HCT116 (cell line): ENCODE results near the gene SNX3. TPM values are rescaled to one million over a fixed set of nuclear protein-coding genes. Genes with fewer than 3 reads are reported as not detected.

Source experiments
- ATAC-seq: fragments of 200-7000 bp; cut with Tn5 transposase; 2 replicates; pipeline ENCODE4 v1.9.1; 2020; ENCODE audit warnings: mild to moderate bottlenecking, moderate library complexity
- BruUV-seq: library from RNA; stranded (reverse); fragments of 400-500 nt; replicated peaks from 2 replicates; lab custom pipeline; 2021; lab: Mats Ljungman, UMichigan
- CTCF ChIA-PET: fragments of 300-600 bp; sonication (Branson Sonifier 250); formaldehyde crosslinking; loops from one replicate; lab custom pipeline; 2021; ENCODE audit warnings: antibody characterized with exemption; lab: Charles Lee
- POLR2A ChIA-PET: fragments of 300-600, 350-600 bp; sonication (Branson Sonifier 250); formaldehyde crosslinking; loops from one replicate; lab custom pipeline; 2021; ENCODE audit warnings: antibody characterized with exemption; lab: Charles Lee
- RAD21 ChIA-PET, 2 experiments: fragments of 300-600 bp; sonication (Branson Sonifier 250); formaldehyde crosslinking; loops; one replicate each; lab custom pipeline; 2023; ENCODE audit warnings: low total read pairs in 2 of 2; ENCODE audit not compliant: uncharacterized antibody in 2 of 2, unreplicated experiment in 2 of 2, low non-redundant PET in 1 of 2; lab: Charles Lee
- DNase-seq: peaks from one replicate; pipeline ENCODE4 v3.0.0-alpha.2; 2010; ENCODE audit warnings: low read depth, low spot score
- H2AFZ ChIP-seq: fragments of 200-600 bp; shearing (Covaris generic), sonication (generic); 2 replicates; pipeline ENCODE4 v1.6.1; 2017; ENCODE audit warnings: low read depth, mixed run types, mixed read lengths, antibody characterized with exemption, low read length; ENCODE audit not compliant: poor library complexity, severe bottlenecking
- H3K27ac ChIP-seq: 2 replicates; pipeline ENCODE4 v1.5.1; 2012; ENCODE audit warnings: low read depth, low read length
- H3K27me3 ChIP-seq: fragments of 200-600 bp; sonication (generic); 2 replicates; pipeline ENCODE4 v1.6.1; 2016; ENCODE audit warnings: mixed run types, low read length, mixed read lengths; ENCODE audit not compliant: insufficient read depth
- H3K36me3 ChIP-seq, 2 experiments: fragments of 200-500 bp in 1 of 2; fragments of 200-600 bp in 1 of 2; sonication (Bioruptor generic) in 1 of 2; sonication (generic) in 1 of 2; 2 replicates each; pipeline versions ENCODE4 v1.5.1 to v1.6.1; 2014 to 2016; ENCODE audit warnings: low read length in 2 of 2, inconsistent platforms in 1 of 2, mixed read lengths in 1 of 2, mixed run types in 1 of 2; ENCODE audit not compliant: insufficient read depth in 2 of 2, control insufficient read depth in 1 of 2
- H3K4me1 ChIP-seq, 2 experiments: fragments of 200-600 bp in 1 of 2; sonication (generic) in 1 of 2; 2 replicates each; pipeline versions ENCODE4 v1.5.1 to v1.6.1; 2012 to 2017; ENCODE audit warnings: low read length in 2 of 2, inconsistent platforms in 1 of 2, mild to moderate bottlenecking in 1 of 2, mixed read lengths in 1 of 2, mixed run types in 1 of 2, moderate library complexity in 1 of 2; ENCODE audit not compliant: insufficient read depth in 2 of 2, control insufficient read depth in 1 of 2
- H3K4me2 ChIP-seq: fragments of 200-600 bp; sonication (generic); 2 replicates; pipeline ENCODE4 v1.6.1; 2017; ENCODE audit warnings: mixed run types, low read length, mixed read lengths
- H3K4me3 ChIP-seq, 2 experiments: fragments of 200-600 bp in 1 of 2; sonication (generic) in 1 of 2; replicated peaks in 1 of 2; 2 replicates each; pipeline ENCODE4 v1.5.1; 2011 to 2016; ENCODE audit warnings: low read length in 2 of 2, control low read depth in 1 of 2, low read depth in 1 of 2, mild to moderate bottlenecking in 1 of 2, mixed read lengths in 1 of 2, mixed run types in 1 of 2
- H3K79me2 ChIP-seq: fragments of 200-600 bp; sonication (generic); 2 replicates; pipeline ENCODE4 v1.6.1; 2017; ENCODE audit warnings: mild to moderate bottlenecking, mixed run types, low read length, moderate library complexity, mixed read lengths; ENCODE audit not compliant: insufficient read depth
- H3K9ac ChIP-seq: fragments of 200-600 bp; sonication (generic); 2 replicates; pipeline ENCODE4 v1.6.1; 2016; ENCODE audit warnings: low read length, mixed read lengths
- H3K9me2 ChIP-seq: fragments of 200-600 bp; sonication (generic), shearing (Covaris generic); 2 replicates; pipeline ENCODE4 v1.6.1; 2017; ENCODE audit warnings: mixed run types, mild to moderate bottlenecking, moderate library complexity; ENCODE audit not compliant: insufficient read depth
- H3K9me3 ChIP-seq, 2 experiments: fragments of 200-500 bp in 1 of 2; fragments of 200-600 bp in 1 of 2; sonication (Bioruptor generic) in 1 of 2; sonication (generic) in 1 of 2; 2 replicates each; pipeline ENCODE4 v1.6.1; 2014 to 2017; ENCODE audit warnings: low read length in 2 of 2, mixed read lengths in 2 of 2, inconsistent platforms in 1 of 2, low read depth in 1 of 2, mild to moderate bottlenecking in 1 of 2, mixed run types in 1 of 2, moderate library complexity in 1 of 2; ENCODE audit not compliant: control insufficient read depth in 1 of 2, insufficient read depth in 1 of 2
- H4K20me1 ChIP-seq: fragments of 200-600 bp; sonication (generic), shearing (Covaris generic); 2 replicates; pipeline ENCODE4 v1.6.1; 2017; ENCODE audit warnings: mixed run types, mild to moderate bottlenecking, moderate library complexity; ENCODE audit not compliant: insufficient read depth
- ATF3 ChIP-seq: IDR thresholded peaks from 2 replicates; pipeline ENCODE4 v1.6.1; 2012
- CBX3 ChIP-seq: IDR thresholded peaks from 2 replicates; pipeline ENCODE4 v1.6.1; 2012; ENCODE audit warnings: low read depth
- CEBPB ChIP-seq: IDR thresholded peaks from 2 replicates; pipeline ENCODE4 v1.6.1; 2012; ENCODE audit warnings: low read depth
- EGR1 ChIP-seq: IDR thresholded peaks from 2 replicates; pipeline ENCODE4 v1.6.1; 2012; ENCODE audit warnings: low read depth
- ELF1 ChIP-seq: IDR thresholded peaks from 2 replicates; pipeline ENCODE4 v1.6.1; 2012; ENCODE audit warnings: low read depth, borderline replicate concordance
- EZH2 ChIP-seq: fragments of 200-600 bp; sonication (generic); IDR thresholded peaks from 2 replicates; pipeline ENCODE4 v1.6.1; 2017; ENCODE audit warnings: antibody characterized with exemption, mixed run types
- EZH2phosphoT487 ChIP-seq: fragments of 200-600 bp; IDR thresholded peaks from 2 replicates; pipeline ENCODE4 v1.6.1; 2018; ENCODE audit warnings: antibody characterized with exemption, borderline replicate concordance
- JUND ChIP-seq: IDR thresholded peaks from 2 replicates; pipeline ENCODE4 v1.6.1; 2012
- MAX ChIP-seq: IDR thresholded peaks from 2 replicates; pipeline ENCODE4 v1.6.1; 2012
- POLR2AphosphoS5 ChIP-seq: IDR thresholded peaks from 2 replicates; pipeline ENCODE4 v1.6.1; 2011; ENCODE audit warnings: mild to moderate bottlenecking, low read depth, low read length, moderate library complexity
- RAD21 ChIP-seq: IDR thresholded peaks from 2 replicates; pipeline ENCODE4 v1.6.1; 2012; ENCODE audit warnings: low read depth, mild to moderate bottlenecking
- REST ChIP-seq: IDR thresholded peaks from 2 replicates; pipeline ENCODE4 v1.6.1; 2012; ENCODE audit warnings: low read depth
- SP1 ChIP-seq: IDR thresholded peaks from 2 replicates; pipeline ENCODE4 v1.6.1; 2012; ENCODE audit warnings: low read depth
- SRF ChIP-seq: IDR thresholded peaks from 2 replicates; pipeline ENCODE4 v1.6.1; 2012; ENCODE audit warnings: low read depth
- YY1 ChIP-seq: IDR thresholded peaks from 2 replicates; pipeline ENCODE4 v1.6.1; 2011; ENCODE audit warnings: low read length, low read depth, moderate library complexity, mild to moderate bottlenecking; ENCODE audit not compliant: insufficient replicate concordance; ENCODE audit errors: extremely low read depth
- ZFX ChIP-seq: fragments of 450-650 bp; IDR thresholded peaks from 2 replicates; pipeline ENCODE4 v1.6.1; 2017
- intact Hi-C: fragments of 100-400 bp; cut with micrococcal nuclease; formaldehyde crosslinking; loops from 2 replicates; pipeline ENCODE4 v1.10.0; 2022
- total RNA-seq: library from RNA; stranded (reverse); gene quantifications from one replicate; pipeline ENCODE4 v1.2.1, GENCODE V29; 2021; ENCODE audit not compliant: unreplicated experiment

SNX3 gene
- total RNA-seq, 1 experiment from 2014 or later, result 111 TPM

DNA sequence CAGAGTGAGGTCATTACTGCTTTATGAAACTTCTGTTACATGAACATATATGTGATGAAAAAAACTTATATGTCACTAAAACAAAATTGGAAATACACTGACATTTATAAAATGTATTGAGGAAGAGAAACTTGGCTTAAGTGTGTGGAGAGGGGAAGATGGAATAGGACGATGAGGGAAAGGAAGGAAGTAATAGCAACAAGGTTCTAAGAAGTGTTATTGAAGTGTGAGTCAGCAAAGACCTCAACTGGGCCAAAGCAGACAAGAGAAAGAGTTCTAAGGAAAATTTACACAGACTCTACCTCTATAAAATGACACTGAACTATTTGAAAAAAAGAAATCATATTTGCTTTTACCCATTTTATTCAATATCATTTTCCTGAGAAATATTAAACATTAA lies 38.3 kb downstream of the SNX3 start:
- RAD21 ChIA-PET, result no interaction called here
- no peak for TF ChIP-seq POLR2AphosphoS5
- TF ChIP-seq MAX, result no peak
- no peak for TF ChIP-seq ATF3
- no peak for TF ChIP-seq JUND
- TF ChIP-seq EZH2phosphoT487, result no peak
- no peak for TF ChIP-seq CBX3
- no peak for TF ChIP-seq YY1
- TF ChIP-seq ELF1, result no peak
- no peak for TF ChIP-seq SP1
- TF ChIP-seq, all 23 proteins: peak for 0
- intact Hi-C loops, result loop anchor here (2.0 kb wide), 1 partner anchor 76 kb away; no protein-coding TSS in a partner anchor
- H3K4me2 ChIP-seq, result no peak overlapping the region
- no TSS peak for BruUV-seq
- no peaks in the 10 kb centered on the region for H4K20me1 ChIP-seq
- H3K36me3 ChIP-seq, result peaks cover 8 to 12% of the 10 kb centered on the region in 2 experiments; a peak in 3 of 4 replicates
- DNase-seq (no peak), ATAC-seq (no peak)
- H3K27me3 ChIP-seq, result no peaks in the 10 kb centered on the region
- H3K9ac ChIP-seq, result no peak overlapping the region
- H3K79me2 ChIP-seq, result peaks cover 31% of the 10 kb centered on the region
- no peak overlapping the region for H2AFZ ChIP-seq
- H3K27ac ChIP-seq, result no peak overlapping the region
- no peaks in the 10 kb centered on the region for H3K4me1 ChIP-seq
- no peaks in the 10 kb centered on the region for H3K9me2 ChIP-seq
- no peak overlapping the region for H3K4me3 ChIP-seq
- H3K9me3 ChIP-seq, result no peaks in the 10 kb centered on the region
- POLR2A ChIA-PET, result no interaction called here
- CTCF ChIA-PET, result no interaction called here

DNA sequence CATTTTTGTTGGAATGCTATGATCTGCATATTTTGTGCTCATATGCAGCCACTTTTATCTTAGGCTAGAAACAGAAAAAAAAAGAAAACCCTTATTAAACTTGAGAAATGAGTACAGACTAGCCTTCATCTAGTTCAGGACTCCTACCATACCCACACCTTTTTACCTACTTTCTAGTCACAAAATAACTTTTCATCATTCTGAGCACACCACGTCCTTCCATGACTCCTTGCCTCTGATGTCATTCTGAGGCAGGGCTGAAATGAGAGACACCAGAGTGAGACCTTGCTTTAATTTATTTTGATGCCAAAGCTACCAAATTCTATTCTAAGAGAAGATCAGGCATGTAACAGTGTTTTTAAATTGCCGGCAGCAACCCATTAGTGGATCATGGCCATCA lies 38.8 kb downstream of the SNX3 start:
- Histone ChIP-seq H3K4me1 (no peaks in the 10 kb centered on the region), H3K4me3 (no peak overlapping the region), H2AFZ (no peak overlapping the region), H3K9me2 (no peaks in the 10 kb centered on the region), H3K9ac (no peak overlapping the region), H3K27ac (no peak overlapping the region), H3K36me3 (peaks cover 8 to 12% of the 10 kb centered on the region in 2 experiments; a peak in 3 of 4 replicates), H3K27me3 (no peaks in the 10 kb centered on the region), H4K20me1 (no peaks in the 10 kb centered on the region), H3K4me2 (no peak overlapping the region), H3K9me3 (no peaks in the 10 kb centered on the region), H3K79me2 (peaks cover 27% of the 10 kb centered on the region)
- ATAC-seq (no peak), DNase-seq (no peak)
- ChIA-PET POLR2A (no interaction called here), CTCF (no interaction called here), RAD21 (no interaction called here)
- intact Hi-C loops, result loop anchor here (2.0 kb wide), 1 partner anchor 77 kb away; no protein-coding TSS in a partner anchor
- TSS peak; percentile 24 for BruUV-seq
- TF ChIP-seq ZFX (no peak), ATF3 (no peak), RAD21 (no peak), MAX (no peak), EZH2 (no peak), CEBPB (no peak), SP1 (no peak), SRF (no peak), REST (no peak), EGR1 (no peak)
